Hematopoietic multipotent progenitor cell treated with erythropoietin and hydrocortisone succinate and interleukin-3 and kit ligand, for 8 days (in vitro differentiated cells): ENCODE data around the gene ABAT.
"Not testable (repeated sequence)": the region's sequence is repeated elsewhere in the genome, so short reads cannot be mapped to it uniquely, and the experiment has no call there.

Experiments
- DNase-seq: peaks from one replicate; pipeline ENCODE4 v3.0.0-alpha.2; 2015

The ABAT gene

DNA sequence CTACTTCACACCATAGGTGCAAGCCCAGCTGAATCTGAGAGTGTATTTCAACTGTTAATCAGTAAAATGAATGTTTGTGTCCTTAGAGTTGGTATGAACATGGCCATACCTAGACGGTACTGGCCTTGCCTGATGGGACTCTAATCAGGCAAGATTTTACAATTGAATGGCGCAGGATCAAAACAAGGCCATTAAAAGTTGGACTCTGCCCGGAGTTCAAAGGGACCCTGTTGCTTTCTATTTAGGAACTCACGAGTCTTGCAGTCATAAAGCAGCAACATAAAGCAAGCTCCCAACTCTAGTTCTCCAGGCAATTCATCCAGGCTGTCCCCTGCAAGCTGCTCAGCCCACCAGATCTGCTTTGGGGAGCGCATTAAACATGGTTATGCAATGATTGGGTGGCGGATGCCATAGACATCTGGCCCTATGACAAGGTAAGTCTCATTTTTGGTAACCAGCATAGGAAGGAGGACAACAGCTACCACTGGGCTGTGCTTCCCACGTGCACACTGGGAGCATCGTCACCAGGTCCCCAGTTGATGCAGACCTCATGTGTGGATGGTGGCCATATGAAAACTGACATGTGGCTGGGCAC is 114.3 kb downstream of the ABAT start:
- no peak for DNase-seq

DNA sequence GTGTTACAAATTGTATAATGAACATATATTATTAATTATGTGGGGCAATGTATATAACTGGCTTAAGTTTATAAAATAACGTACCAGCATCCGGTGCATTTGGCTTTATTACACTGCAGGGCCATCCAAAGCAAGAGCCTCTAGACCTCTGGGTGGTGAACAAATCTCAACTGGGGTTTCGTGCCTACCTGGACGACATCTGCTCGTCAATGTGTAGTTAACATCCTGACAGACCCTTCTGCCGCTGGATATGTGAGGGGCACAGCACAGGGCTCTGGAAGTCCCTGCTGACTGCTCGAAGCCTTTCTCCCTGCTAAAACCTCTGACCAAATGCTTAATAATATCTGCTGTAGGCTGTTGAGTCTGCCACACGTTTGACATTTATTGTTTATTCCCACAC is 120.7 kb downstream of the ABAT start:
- no peak for DNase-seq

DNA sequence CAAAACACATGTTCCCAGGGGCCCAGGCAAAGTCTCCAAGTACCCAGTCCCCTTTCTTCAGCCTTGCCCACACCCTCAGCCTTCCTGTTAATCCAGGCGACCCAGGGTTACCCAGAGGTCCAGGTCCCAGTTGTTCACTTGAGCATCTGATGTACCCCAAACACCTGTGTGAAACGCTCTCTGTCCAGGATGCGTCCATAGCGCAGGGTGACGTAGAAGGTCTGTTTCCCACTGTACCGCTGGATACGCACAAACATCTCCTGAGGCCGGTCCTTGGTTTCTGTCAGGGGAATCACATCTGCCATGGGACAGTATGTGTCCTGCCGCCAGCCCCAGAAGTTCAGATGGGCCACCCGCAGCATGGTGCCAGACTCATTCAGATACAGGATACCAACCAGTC is 121.4 kb downstream of the ABAT start:
- DNase-seq, result no peak

DNA sequence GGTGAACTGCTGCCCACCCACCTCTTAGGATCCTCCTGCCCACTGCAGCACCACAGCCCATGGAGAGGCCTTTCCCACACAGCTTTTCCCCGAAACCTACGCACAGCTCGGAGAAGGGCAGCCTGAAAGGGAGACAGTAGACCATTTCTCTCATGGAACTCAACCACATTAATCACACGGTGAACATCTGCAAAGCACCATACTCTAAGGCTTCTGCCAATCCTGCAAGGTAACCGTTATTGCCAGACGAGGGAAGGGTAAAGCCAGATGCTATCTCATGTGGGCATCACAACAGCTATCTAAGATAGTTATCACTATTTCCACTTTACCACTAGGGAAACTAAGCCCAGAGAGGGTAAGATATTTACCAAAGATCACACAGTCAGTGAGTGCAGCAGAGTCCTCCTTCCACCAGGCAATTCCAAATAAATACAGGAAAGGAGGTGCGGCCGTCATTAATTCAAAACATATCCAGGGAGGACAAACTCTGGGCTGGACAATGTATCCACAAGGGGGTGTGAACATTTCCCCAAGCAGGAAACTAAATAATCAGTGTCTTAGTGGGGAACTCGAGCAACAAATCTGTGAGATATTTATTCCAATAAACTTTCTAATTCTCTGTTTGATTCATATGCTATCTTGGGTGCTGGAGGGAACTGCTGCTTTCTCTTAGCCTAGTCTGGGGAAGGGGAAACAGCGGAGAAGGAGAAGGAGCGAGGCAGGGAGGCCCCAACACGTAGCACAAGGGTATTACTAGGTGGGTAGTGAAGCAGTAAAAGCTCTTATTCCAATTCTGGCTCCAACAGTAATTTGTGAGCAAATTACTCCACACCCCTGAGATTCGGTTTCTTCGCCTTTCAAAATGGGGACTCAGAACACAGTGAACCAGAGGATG is 122.3 kb downstream of the ABAT start:
- DNase-seq, result no peak

DNA sequence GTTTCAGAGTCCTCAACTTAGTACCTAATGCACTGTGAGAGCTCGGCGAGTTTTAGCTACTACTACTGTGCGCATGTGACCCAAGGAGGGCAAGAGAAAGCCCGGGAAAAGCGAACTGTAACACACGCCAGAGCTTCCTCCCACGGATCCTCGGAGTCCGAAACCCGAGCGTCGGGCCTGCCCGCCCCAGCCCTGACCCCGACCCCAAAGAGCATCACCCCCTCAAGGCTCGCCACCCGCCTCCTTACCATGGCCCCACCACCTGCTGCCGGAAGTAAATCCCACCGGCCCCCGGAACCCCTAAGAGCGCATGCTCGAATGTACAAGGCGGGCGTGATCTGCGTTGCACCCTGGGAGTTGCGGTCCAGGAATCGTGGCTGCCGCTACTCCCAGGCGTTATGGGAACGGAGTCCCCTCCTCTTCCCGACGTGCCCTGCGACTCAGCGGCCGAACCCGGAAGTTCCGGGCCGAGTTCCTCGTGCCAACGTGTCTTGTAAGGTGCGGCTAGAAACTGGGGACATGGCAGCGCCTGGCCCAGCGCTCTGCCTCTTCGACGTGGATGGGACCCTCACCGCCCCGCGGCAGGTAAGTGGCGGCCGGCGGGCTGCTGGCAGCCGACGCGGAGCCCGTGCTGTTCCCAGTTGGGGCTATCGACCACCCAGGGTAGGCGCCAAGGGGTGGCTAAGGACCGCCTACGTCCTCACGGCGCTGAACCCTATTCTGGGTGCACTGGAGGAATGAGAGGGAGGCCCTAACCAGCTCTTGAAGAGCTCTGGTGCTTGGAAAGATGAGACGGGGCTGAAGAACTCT is 123.2 kb downstream of the ABAT start, which contains the start of the genes PMM2 and TMEM186:
PMM2 (plus strand) TSS at position 476 of the 810 bp plus-strand sequence; CDS start at position 520, 44 bp downstream.
TMEM186 (minus strand) TSS at position 276 of the 810 bp plus-strand sequence; CDS start at position 251, 25 bp downstream.
- DNase-seq, result peak; percentile 98

DNA sequence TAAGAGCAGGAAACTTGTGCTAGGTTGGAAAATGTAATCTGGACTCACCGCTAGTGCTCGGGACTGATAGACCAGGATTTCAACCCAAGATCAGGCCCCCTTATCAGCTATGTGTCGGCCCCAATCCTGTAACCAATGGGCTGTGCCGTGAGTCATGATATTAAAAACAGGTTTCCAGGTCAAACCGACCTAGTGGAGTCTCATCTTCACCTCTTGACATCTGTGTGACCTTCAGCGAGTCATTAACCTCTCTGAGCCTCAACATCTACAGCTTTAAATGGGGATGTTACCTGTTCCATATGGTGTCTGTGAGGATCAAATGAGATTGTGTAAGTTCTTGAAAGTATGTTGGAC is 123.7 kb downstream of the ABAT start:
- peak; percentile 87 for DNase-seq

DNA sequence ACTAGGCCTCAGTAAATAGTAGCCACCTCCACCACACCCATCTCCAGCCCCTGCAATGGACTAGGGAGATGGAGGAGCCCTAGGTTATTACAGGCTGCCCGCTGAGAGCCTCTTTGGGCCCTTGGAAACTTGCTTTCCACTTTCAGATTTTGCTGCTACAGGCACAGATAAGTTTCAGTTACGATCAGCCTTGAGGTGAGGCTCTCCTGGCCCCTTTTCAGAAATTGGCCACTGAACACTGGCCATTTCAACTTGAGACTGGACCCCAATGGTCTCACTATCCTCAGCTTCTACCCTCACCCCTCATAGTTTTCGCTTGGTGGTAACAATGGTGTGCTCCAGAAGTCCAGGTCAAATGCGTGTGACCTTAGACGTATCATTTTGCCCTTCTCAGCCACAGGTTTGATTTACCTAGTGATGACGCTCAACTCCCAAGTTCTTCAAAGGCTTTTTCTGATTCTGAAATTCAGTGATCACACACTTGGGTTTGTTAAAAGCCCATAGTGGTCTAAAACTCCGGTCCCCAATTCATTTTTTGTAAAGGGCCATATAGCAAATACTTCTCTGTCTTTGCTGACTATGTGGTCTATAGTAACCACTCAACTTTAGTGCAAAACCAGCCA is 124.2 kb downstream of the ABAT start:
- no peak for DNase-seq

DNA sequence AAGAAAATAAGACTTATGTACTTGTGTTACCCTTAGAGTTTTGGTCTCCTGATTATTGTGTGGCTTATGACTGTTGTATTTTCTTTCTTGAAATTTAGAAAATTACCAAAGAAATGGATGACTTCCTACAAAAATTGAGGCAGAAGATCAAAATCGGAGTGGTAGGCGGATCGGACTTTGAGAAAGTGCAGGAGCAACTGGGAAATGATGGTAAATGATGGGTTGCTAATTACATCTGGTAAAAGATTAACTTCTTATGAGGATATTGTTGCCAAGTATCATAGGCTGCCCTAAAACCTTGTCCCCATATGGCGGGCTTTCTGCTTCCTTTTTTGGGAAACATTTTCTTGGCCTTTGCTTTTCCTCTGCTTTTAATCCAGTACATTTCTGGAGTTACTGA is 127.3 kb downstream of the ABAT start:
- DNase-seq, result no peak

DNA sequence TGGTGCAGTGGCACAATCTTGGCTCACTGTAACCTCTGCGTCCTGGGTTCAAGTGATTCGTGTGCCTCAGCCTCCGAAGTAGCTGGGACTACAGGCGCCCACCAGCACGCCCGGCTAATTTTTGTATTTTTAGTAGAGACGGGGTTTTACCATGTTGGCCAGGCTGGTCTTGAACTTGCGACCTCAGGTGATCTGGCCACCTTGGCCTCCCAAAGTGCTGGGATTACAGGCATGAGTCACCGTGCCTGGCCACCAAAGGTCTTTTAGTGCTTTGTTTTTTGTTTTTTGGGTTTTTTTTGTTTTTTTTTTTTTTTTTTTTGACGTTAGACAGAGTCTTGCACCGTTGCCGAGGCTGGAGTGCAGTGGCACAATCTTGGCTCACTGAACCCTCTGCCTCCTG is 129.3 kb downstream of the ABAT start:
- not testable (repeated sequence) for DNase-seq

DNA sequence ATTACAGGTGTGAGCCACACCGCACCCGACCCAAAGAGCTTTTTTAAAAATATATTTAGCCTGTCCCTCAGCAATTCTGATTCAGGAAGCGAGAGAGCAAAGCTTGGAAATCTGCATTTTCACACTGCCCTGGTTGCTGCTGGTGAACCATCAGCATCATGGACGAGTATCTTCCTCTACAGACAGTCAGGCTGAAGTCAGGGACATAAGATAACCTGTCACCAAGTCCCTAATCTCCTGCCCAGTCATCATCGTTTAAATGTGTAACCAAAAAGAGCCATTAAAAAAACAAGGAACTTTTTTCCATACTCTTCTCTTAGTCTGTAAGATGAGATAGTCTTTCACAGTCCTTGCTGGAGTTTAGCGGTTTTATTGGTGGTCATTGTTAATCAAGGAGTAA is 129.9 kb downstream of the ABAT start:
- peak; percentile 16 for DNase-seq

DNA sequence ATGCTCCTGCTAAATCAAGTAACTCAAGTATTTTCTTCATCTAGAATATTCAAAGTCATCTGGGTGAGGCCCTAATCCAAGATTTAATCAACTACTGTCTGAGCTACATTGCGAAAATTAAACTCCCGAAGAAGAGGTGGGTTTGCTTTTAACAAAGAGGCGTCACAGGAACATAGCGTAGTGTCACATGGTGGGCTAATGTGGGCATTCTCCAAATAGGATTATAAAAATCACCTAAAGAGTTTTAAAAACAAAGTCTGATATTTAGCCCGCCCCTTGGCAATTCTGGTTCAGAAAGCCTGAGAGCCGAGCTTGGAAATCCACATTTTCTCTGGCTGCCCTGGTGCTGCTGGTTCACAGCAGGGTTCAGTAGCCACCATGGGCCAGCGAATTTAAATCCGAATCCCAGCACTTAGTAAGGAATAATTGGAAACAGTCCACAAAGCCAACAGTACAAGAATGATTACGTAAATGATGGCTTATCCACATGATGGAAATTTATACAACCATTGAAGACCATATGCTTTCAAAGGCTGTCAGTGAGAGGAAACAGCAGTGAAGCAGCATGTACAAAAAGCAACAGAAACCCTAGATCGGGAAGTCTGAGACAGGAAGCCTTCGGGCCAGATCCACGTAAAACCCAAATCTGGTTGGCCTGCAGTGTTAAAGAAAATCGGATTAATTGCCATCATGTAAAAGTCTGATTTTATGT is 132.0 kb downstream of the ABAT start:
- DNase-seq, result no peak

DNA sequence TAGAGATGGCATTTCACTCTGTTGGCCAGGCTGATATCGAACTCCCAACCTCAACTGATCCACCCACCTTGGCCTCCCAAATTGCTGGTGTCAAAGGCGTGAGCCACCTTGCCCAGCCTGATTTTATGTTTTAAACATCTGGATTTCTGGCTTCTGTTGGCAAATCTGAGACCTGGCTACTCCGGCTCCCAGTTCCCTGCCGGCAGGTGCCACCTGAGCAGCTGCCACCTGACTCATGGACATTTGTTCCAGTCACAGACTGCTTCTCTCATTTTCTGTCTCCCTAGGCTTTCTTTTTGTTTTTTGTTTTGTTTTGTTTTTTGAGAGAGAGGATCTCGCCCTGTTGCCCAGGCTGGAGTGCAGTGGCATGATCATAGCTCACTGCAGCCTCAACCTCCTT is 132.8 kb downstream of the ABAT start:
- DNase-seq, result no peak

DNA sequence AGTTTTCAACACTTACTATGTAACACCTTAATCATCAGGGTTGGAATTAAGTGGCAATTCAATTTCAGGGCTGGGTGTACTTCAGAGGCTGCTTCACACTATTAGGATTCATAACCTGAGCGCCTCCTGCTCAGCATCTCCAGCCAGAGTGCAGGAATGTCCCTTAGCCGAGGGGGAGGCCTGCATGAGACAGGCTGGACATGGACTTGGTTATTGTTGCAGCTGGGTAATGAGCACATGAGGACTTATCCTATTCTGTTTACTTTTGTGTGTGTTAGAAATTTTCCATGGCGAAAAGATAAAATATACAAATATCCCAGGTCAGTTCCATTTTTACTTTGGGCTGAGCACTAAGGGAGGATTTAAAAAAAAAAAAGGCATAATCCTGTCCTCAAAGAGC is 133.6 kb downstream of the ABAT start:
- no peak for DNase-seq

DNA sequence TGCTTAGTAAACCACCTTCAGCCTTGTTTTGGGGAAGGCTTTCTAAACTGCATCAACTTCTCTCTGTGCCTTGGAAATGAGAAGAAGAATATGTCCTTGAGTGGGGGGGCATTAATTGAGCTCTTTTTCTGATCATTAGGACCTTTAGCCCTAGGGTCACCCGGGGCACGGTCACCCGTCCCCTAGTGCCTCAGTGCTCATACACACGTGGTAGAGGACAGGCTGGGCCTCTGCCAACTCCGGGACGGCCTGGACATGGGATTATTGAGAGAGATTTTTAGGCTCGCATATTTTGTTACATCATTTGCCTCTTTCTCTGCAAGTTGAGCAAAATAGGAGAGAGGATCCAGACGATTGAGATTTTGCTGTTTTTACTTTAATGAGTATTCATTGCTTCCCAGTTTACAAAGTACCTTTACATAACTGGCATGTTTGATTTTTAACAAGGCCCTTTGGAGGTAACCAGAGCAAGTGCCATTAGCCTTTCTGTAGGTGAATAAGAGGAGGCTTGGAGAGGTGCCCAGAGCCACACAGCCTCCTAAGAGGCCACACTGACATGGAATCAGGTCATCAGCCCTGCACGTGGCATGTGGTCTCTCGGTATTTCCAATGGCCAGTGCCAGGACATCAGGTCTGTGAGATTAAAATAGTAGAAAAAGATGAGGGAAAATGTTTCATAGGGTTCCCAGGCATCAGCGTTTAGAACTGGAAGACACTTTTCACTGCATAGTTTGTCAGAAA is 134.4 kb downstream of the ABAT start:
- no peak for DNase-seq

DNA sequence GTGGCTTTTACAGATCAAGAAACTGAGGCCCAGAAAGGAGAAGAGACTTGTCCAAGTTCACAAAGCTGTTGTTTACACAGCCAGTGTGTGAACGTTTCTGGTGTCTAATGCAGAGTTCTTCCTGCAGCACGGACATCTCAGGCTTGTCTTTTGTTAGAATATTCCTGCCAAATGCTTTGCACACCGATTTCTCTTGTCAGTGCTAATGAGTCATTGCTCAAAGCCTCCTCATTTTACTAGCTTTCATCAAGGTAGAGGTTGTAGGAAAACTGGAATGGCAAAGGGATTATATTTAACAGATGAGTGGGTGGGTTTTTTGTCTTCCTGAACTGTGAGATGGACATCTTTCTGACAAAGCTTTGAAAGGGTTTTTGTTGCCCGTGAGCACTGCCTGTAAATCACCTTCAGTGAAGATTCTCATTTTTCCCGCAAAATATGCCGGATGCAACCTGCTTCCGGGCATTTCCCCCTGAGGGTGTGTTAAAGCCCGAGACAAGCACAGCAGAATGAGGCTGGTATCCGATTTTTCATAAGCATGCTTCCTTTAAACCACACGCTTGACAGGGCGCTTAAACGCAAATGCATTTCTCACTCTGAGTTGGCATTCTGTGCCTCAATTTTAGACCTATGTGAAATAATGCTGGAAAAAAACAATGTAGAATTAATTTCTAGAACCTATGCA is 137.9 kb downstream of the ABAT start:
- no peak for DNase-seq

DNA sequence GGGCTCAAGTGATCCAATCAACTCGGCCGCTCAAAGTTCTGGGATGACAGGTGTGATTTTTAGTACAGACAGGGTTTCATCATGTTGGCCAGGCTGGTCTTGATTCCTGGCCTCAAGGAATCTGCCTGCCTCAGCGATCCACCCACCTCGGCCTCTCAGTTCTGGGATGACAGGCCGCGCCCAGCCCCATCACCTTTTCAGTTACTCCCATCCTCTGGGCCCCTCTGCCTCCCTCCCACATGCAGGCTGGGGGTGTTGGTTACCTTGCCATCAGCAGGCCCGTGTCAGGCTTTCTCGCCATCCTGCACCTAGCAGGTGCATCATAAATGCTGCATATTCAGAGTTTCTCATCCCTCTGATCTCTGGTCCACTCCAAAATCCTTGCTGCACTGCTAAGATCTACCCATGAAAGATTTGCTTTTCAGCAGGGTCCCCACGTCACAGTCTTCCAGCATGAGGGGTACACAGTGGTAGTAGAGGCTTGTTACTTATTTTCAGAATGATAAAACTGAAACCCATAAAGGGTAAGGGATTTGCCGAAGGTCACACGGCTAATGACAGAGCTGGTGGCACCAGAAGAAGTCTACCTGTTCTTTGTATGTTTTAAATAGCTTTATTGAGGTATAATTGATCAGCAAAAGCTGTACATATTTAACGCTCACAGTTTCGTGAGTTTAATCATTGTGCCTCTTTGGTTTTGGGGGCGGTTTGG is 139.8 kb downstream of the ABAT start:
- DNase-seq, result no peak

DNA sequence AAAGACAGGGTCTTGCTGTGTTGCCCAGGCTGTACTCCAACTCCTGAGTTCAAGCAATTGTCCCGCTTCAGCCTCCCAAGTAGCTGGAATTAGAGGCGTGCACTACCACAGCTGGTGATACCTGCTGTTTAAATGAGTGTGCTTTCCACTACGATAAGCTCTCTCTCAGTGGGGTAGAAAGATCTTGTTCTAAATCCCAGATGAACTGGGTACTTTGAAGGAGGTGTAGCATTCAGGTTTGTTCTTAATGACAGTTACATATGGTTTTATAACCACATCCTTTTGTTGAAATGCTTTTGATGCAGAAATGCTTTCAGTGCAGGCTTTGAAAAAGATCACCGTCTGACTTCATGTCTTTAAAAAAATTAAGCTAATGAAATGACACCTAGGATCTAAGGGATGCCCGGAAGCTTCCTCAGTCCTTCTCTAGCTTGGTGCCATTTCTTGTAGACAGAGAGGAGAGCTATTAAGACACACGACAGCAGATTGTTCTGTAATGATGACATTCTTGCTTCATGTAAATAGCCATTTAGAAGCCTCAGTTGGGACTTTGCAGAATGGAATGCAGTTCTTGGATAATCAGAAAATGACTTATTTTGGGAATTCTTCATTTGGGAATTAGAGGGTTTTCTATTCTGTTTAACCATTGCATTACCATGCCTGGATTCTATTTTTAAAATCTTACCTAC is 142.7 kb downstream of the ABAT start:
- no peak for DNase-seq

DNA sequence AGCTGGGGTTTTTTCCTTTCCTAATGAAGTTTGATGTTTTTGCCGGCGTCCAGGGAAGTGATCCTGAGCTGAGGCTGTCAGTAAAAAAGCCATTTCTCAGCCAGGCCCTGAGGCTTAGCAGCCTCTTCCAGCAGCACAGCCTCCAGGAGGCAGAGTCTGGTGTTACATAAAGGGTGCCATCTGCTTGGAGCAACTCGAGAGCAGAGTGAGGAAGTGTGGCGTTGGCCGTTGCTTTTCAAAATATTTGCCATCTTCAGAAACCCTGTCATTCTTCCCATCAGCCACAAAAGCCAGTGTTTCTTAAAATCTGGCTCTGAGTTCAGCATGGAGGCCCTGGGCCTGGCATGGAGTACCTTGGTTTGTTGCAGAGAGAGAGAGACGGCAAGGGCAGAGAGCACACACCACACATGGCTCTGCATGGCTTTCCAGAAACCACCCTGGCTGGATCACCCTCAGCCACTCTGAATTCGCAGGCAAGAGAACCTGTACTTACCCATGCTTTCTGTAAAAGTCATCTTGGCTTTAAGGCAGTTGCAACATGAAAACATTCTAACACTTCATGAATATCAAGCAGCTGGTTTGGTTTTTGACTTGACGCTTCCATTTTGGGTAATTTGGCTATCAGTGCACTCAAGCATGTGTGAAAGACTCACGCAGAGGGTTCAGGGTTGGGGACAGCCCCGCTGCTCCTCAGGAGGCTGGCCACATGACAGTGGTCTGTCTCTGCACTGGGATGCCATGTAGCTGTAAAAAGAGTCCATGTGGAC is 144.3 kb downstream of the ABAT start:
- no peak for DNase-seq
